ENCODE results near the gene IL10RB. TPM values are rescaled to one million over a fixed set of nuclear protein-coding genes. Genes with fewer than 3 reads are reported as not detected.

Gene IL10RB
- total and polyA plus RNA-seq, 2 of the 8 experiments (the other 6 are each of a cell fraction or from before 2014, with no cell fraction given) = 2.7 to 3.2 TPM

GRCh38 chr21:33266789-33267135 is 595 bp downstream of the IL10RB start:
- no peak overlapping the region for H2BK5ac ChIP-seq (ENCODE audit: low read depth, low read length)
- peaks cover 0 to 4% (median under 1%) of the 10 kb centered on the region in 4 experiments; a peak in 3 of 7 replicates for H3K4me1 ChIP-seq (replicated peaks in 1 of 4; ENCODE audit: control insufficient read depth in 3 of 4, insufficient read depth in 4 of 4, low read length in 3 of 4)
- CTCF ChIA-PET (ENCODE audit: partially characterized antibody) = interaction anchor here (0.6 to 1.7 kb wide), 6 partner anchors 14 to 95 kb away, joined by 3 to 9 read pairs (median 4); no protein-coding TSS in a partner anchor
- peaks cover 0 to 7% (median 2%) of the 10 kb centered on the region in 4 experiments; a peak in 1 of 8 replicates for H3K36me3 ChIP-seq (ENCODE audit: control insufficient read depth in 2 of 4, insufficient read depth in 4 of 4, low read length in 3 of 4)
- H3K79me2 ChIP-seq (ENCODE audit: control insufficient read depth in 1 of 2, insufficient read depth in 2 of 2, low read length in 2 of 2) = no peaks in the 10 kb centered on the region
- no peak for DNase-seq (ENCODE audit: low read depth in 1 of 2, low spot score in 2 of 2)
- no peak overlapping the region for H2BK12ac ChIP-seq (ENCODE audit: low read depth, low read length)
- no peaks in the 10 kb centered on the region for H3K9me3 ChIP-seq (ENCODE audit: insufficient read depth in 2 of 2, low read depth in 1 of 2, low read length in 1 of 2)
- no peak overlapping the region for H3K4ac ChIP-seq (replicated peaks; ENCODE audit: insufficient read length, low read depth, low read length)
- peak overlapping the region; percentile 68 to 71 for H3K4me2 ChIP-seq (ENCODE audit: insufficient read depth in 1 of 2, low read depth in 2 of 2, low read length in 2 of 2)
- no peak overlapping the region for H2BK20ac ChIP-seq (ENCODE audit: low read length)
- TF ChIP-seq PHF8 (conservative IDR thresholded peaks at IDR 0.05; ENCODE audit: low read depth, low read length) = no peak
- TF ChIP-seq POU5F1 (IDR thresholded peaks at IDR 0.05; ENCODE audit: low read depth, low read length) = no peak
- no peak for TF ChIP-seq SAP30 (IDR thresholded peaks at IDR 0.05; ENCODE audit: insufficient read depth, insufficient replicate concordance, low read length)
- no peak for TF ChIP-seq CBX5 (IDR thresholded peaks at IDR 0.05; ENCODE audit: low read depth, low read length)
- no peak for TF ChIP-seq EZH2 (IDR thresholded peaks at IDR 0.05; ENCODE audit: low read depth, low read length, severe bottlenecking)
- no peak for TF ChIP-seq HDAC2 (IDR thresholded peaks at IDR 0.05; ENCODE audit: borderline replicate concordance in 1 of 2, low read depth in 2 of 2, low read length in 2 of 2)
- no peak for TF ChIP-seq SP2 (IDR thresholded peaks at IDR 0.05; ENCODE audit: low read length)
- no peak for TF ChIP-seq SUZ12 (IDR thresholded peaks at IDR 0.05; ENCODE audit: low read length)
- no peak for TF ChIP-seq CTBP2 (IDR thresholded peaks at IDR 0.05; ENCODE audit: borderline replicate concordance, insufficient read depth, insufficient read length, low read length)
- no peak for TF ChIP-seq NRF1 (IDR thresholded peaks at IDR 0.05; ENCODE audit: low read depth, low read length)
- TF ChIP-seq BACH1 (IDR thresholded peaks at IDR 0.05; ENCODE audit: low read length) = no peak
- TF ChIP-seq SRF (IDR thresholded peaks at IDR 0.05; ENCODE audit: low read depth, low read length) = no peak
- TF ChIP-seq, protein P1, sequence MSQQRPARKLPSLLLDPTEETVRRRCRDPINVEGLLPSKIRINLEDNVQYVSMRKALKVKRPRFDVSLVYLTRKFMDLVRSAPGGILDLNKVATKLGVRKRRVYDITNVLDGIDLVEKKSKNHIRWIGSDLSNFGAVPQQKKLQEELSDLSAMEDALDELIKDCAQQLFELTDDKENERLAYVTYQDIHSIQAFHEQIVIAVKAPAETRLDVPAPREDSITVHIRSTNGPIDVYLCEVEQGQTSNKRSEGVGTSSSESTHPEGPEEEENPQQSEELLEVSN (IDR thresholded peaks at IDR 0.05) = no peak
- no peak overlapping the region for H2AK5ac ChIP-seq (ENCODE audit: low read depth, low read length)
- H2AFZ ChIP-seq (ENCODE audit: low read length) = no peak overlapping the region
- no peak overlapping the region for H3K23ac ChIP-seq (ENCODE audit: insufficient read length)
- H3K27me3 ChIP-seq (replicated peaks in 1 of 4; ENCODE audit: control insufficient read depth in 3 of 4, extremely low read depth in 1 of 4, insufficient read depth in 3 of 4, low read length in 3 of 4) = no peaks in the 10 kb centered on the region; a peak in 1 of 7 replicates
- FAIRE-seq = no peak
- H3K79me1 ChIP-seq (ENCODE audit: low read depth, low read length) = no peaks in the 10 kb centered on the region
- peaks cover 7% of the 10 kb centered on the region; the same call in 1 of the 2 replicates for H3K23me2 ChIP-seq (ENCODE audit: low read depth, low read length)
- H3K14ac ChIP-seq (ENCODE audit: insufficient read length) = no peak overlapping the region
- no peak overlapping the region for H2BK120ac ChIP-seq (replicated peaks; ENCODE audit: low read depth, low read length)
- no peak overlapping the region for H4K8ac ChIP-seq (ENCODE audit: extremely low read depth, insufficient read depth, low read length)
- no peak overlapping the region for H4K5ac ChIP-seq (ENCODE audit: insufficient read length, low read depth, low read length)
- H3K56ac ChIP-seq (replicated peaks; ENCODE audit: insufficient read length, low read depth, low read length) = no peak overlapping the region
- H4K91ac ChIP-seq (replicated peaks; ENCODE audit: insufficient read length, low read length) = no peak overlapping the region
- peak overlapping the region in 1 of 4 experiments; percentile 4; a peak in 2 of 7 replicates for H3K9ac ChIP-seq (replicated peaks in 1 of 4; ENCODE audit: extremely low read depth in 1 of 4, low read depth in 3 of 4, low read length in 3 of 4)
- H4K20me1 ChIP-seq (replicated peaks in 1 of 2; ENCODE audit: control insufficient read depth in 1 of 2, insufficient read depth in 2 of 2, low read length in 2 of 2) = peaks cover 0 to 5% of the 10 kb centered on the region in 2 experiments
- no peak overlapping the region for H2BK15ac ChIP-seq (ENCODE audit: low read length)
- H3K27ac ChIP-seq (ENCODE audit: low read depth, low read length) = no peak overlapping the region
- 37% methylated on average over 8 of the region's 8 CpGs; no CpG with 5 or more reads in 1 of the 2 experiments for WGBS, 2 experiments (ENCODE audit: extremely low coverage in 1 of 2, insufficient coverage in 1 of 2, insufficient read length in 1 of 2, insufficient replicate concordance in 2 of 2, low coverage in 1 of 2, low lambda C conversion rate in 2 of 2, missing lambda C conversion rate in 1 of 2)
- no peak overlapping the region for H3K18ac ChIP-seq (ENCODE audit: extremely low read depth, low read length)
- H3K4me3 ChIP-seq (ENCODE audit: extremely low read depth in 1 of 4, insufficient read depth in 2 of 4, low read depth in 3 of 4, low read length in 4 of 4) = peak overlapping the region; percentile 49 to 67 (median 60)
- POLR2A ChIA-PET (ENCODE audit: partially characterized antibody) = interaction anchor here (0.6 to 2.5 kb wide), 8 partner anchors 12 to 277 kb away, joined by 3 to 6 read pairs (median 4); partner anchors contain the start of gene IFNAR1

Data from H1 (cell line).